BJ (cell line): ENCODE data around the gene PEPD. TPM values are rescaled to one million over a fixed set of nuclear protein-coding genes. Genes with fewer than 3 reads are reported as not detected.

Experiments used
- CTCF ChIA-PET: fragments of 350-600 bp; formaldehyde crosslinking; extraction: SDS; loops from one replicate; lab custom pipeline; 2021; ENCODE audit warnings: antibody characterized with exemption, inconsistent platforms; lab: Yijun Ruan, JAX
- POLR2A ChIA-PET: fragments of 300-600 bp; sonication (Branson Sonifier 250); formaldehyde crosslinking; extraction: SDS; loops from one replicate; lab custom pipeline; 2021; ENCODE audit warnings: antibody characterized with exemption; lab: Charles Lee
- DNase-seq: peaks from one replicate; pipeline ENCODE4 v3.0.0-alpha.2; 2011; ENCODE audit warnings: low read depth
- H3K27me3 ChIP-seq: 2 replicates; pipeline ENCODE4 v1.6.0; 2011; ENCODE audit warnings: low read length; ENCODE audit not compliant: control insufficient read depth, insufficient read depth
- H3K36me3 ChIP-seq: 2 replicates; pipeline ENCODE4 v1.5.1; 2011; ENCODE audit warnings: low read length; ENCODE audit not compliant: control insufficient read depth, insufficient read depth
- H3K4me3 ChIP-seq: 2 replicates; pipeline ENCODE4 v1.5.1; 2011; ENCODE audit warnings: low read depth, mild to moderate bottlenecking, control low read depth, low read length
- CTCF ChIP-seq: IDR thresholded peaks from 2 replicates; pipeline ENCODE4 v1.5.1; 2011; ENCODE audit warnings: low read depth, mild to moderate bottlenecking, control low read depth, inconsistent platforms, low read length, moderate library complexity; ENCODE audit not compliant: insufficient read depth
- polyA plus RNA-seq: library from polyadenylated mRNA; depleted of rRNA; stranded (reverse); fragments of >200 nt; gene quantifications from 2 replicates; pipeline ENCODE4 v1.2.3, GENCODE V29; 2011

PEPD gene
- polyA plus RNA-seq, 1 experiment, result 97.6 TPM

GRCh38 chr19:33450689-33451088, 70.9 kb downstream of the PEPD start:
- CTCF ChIA-PET, result no interaction called here
- Histone ChIP-seq H3K4me3 (no peak overlapping the region), H3K27me3 (no peaks in the 10 kb centered on the region; the same call in 1 of the 2 replicates), H3K36me3 (peaks cover 1% of the 10 kb centered on the region; the same call in 1 of the 2 replicates)
- DNase-seq, result no peak
- TF ChIP-seq CTCF, result no peak
- POLR2A ChIA-PET, result no interaction called here

- no peaks in the 10 kb centered on the region; the same call in 1 of the 2 replicates for H3K27me3 ChIP-seq
- peaks cover 1% of the 10 kb centered on the region; the same call in 1 of the 2 replicates for H3K36me3 ChIP-seq
- DNase-seq, result no peak
- POLR2A ChIA-PET, result no interaction called here
- no peak for TF ChIP-seq CTCF
- CTCF ChIA-PET, result interaction anchor here (2.6 kb wide), 1 partner anchor 19 kb away, joined by 8 read pairs; no protein-coding TSS in a partner anchor
- H3K4me3 ChIP-seq, result no peak overlapping the region
Measured at GRCh38 chr19:33449799-33450198, 71.8 kb downstream of the PEPD start.

GRCh38 chr19:33448159-33448516, 73.5 kb downstream of the PEPD start:
- ChIA-PET POLR2A (no interaction called here), CTCF (interaction anchor here (0.6 to 2.6 kb wide), 3 partner anchors 10 to 18 kb away, joined by 3 to 8 read pairs (median 6); no protein-coding TSS in a partner anchor)
- TF ChIP-seq CTCF, result no peak
- peaks cover 1% of the 10 kb centered on the region; the same call in 1 of the 2 replicates for H3K36me3 ChIP-seq
- no peaks in the 10 kb centered on the region; the same call in 1 of the 2 replicates for H3K27me3 ChIP-seq
- no peak overlapping the region for H3K4me3 ChIP-seq
- DNase-seq, result no peak

GRCh38 chr19:33447336-33448158, 74.0 kb downstream of the PEPD start:
- Histone ChIP-seq H3K36me3 (peaks cover 1% of the 10 kb centered on the region; the same call in 1 of the 2 replicates), H3K4me3 (no peak overlapping the region), H3K27me3 (no peaks in the 10 kb centered on the region; the same call in 1 of the 2 replicates)
- POLR2A ChIA-PET, result no interaction called here
- CTCF ChIA-PET, result interaction anchor here (2.0 to 2.6 kb wide), 2 partner anchors 10 to 17 kb away, joined by 6 to 8 read pairs; no protein-coding TSS in a partner anchor
- no peak for DNase-seq
- no peak for TF ChIP-seq CTCF
